Stimulated activated CD4-positive, alpha-beta T cell treated with anti-CD3 and anti-CD28 coated beads, Interleukin-15, amount 100 ng/mL, for 24 hours (primary cell): ENCODE measurements around the gene CEACAM3.

Experiments
- DNase-seq: peaks from one replicate; pipeline ENCODE4 v3.0.0-alpha.2; 2020

The CEACAM3 gene

DNA sequence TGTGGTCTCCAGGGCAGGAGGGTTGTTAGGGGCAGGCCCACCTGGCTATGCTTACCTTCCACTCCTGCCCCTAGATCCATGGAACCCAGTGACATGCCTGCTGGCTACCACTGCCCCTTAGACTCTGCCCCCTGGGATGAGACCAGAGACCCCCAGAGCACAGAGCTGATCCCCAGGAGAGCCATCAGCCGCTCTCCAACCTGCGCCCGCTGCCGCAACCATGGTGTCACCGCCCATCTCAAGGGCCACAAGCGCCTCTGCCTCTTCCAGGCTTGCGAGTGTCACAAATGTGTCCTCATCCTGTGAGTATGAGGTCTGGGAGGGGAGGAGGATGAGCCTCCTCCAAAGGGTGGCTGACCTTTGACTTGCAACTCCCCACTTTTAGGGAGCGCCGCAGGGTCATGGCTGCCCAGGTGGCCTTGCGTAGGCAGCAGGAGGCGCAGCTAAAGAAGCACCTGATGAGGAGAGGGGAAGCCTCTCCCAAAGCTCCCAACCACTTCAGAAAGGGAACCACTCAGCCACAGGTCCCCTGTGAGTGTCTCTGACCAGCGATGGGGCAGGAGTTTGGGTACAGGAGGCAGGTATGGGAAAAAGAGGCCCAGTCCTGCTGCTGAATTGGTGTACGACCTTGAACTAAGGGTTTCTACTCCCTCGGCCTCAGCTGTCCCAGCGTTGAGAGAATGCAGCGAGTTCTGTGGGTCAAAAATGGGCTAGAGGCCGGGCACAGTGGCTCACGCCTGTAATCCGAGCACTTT, 51.1 kb downstream of the CEACAM3 start:
- DNase-seq: no peak

DNA sequence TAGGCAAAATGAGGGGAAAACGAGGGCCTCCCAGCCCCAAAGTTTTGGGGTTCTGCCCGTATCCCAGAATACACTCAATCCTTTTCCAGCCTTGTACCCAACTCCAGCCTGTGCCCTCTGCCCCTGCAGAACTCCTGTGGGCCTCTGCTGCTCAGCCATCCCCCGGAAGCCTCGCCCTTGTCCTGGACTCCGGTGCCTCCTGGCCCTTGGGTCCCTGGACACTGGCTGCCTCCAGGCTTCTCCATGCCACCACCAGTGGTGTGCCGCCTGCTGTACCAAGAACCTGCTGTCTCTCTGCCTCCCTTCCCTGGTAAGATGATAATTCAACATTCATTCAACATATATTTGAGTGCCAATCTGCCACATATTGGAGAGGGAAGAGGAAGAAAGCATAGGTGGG, 52.3 kb downstream of the CEACAM3 start:
- no peak for DNase-seq

DNA sequence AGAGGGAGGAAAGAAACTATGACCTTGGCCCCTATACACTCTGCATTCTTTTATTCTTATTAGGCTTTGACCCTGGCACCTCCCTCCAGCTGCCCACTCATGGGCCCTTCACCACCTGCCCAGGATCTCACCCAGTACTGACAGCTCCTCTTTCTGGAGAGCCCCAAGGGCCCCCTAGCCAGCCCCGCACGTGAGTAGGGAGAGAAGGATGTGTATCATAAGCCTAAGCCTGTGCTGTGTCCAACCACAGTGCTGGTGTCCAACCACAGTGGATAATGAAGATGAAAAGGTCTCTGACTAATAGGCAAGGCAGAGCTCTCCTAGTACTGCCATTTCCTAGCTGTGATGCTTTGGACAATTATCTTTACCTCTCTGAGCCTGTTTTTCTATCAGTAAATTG, 52.7 kb downstream of the CEACAM3 start:
- no peak for DNase-seq

DNA sequence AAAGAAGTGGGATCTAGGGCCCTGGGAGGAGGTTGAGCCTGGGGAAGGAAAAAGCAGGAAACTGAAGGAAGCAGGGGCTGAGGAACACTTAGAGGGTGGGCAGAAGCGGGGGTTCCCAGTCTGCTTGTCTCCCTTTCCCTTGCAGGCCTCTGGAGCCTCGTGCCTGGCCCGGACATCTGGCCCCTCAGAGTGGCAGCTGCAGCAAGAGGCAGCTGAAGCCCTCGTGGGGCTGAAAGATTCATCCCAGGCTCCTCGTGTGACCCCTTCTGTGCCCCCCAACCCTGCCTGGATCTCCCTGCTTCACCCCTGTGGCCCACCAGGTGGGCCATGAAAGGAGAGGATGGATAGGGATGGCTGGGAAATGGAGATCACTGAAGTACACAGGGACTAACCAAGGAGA, 54.0 kb downstream of the CEACAM3 start:
- no peak for DNase-seq

DNA sequence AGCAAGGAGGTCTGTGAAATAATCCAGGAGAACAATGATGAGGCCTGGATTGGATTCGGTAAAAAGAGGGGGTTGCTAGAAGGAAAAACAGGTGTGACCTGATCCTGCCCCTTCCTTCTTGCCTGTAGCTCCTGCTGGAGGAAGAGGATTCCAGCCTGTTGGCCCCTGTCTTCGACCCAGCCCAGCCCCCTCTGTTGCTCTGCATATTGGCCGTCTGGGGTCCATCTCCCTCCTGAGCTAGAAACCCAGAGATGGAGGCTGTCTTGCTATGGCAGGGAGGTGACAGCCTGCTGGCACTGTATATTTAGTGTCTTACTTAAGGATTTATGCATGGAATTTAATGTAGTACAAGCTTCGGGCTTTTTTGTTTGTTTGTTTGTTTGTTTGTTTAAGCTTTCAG, 55.1 kb downstream of the CEACAM3 start:
- DNase-seq: no peak

DNA sequence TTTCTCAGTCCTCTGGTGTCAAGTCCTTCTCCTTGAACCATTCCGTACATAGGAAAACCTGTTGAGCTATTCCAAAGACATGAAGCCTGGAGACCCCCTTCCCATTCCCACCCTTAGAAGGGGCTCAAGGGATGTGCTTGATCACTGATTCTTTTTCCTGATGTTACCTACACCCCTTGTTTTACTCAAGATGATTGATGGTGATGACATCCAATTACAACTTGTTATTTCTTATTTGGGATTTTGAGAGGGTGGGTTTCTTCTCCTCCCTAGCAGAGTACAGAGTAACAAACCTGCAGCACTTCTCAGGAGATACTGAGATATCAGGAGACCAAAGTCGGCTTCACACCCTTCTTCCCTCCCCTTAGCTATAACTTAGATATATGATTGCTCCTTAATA, 57.0 kb downstream of the CEACAM3 start:
- DNase-seq: no peak

DNA sequence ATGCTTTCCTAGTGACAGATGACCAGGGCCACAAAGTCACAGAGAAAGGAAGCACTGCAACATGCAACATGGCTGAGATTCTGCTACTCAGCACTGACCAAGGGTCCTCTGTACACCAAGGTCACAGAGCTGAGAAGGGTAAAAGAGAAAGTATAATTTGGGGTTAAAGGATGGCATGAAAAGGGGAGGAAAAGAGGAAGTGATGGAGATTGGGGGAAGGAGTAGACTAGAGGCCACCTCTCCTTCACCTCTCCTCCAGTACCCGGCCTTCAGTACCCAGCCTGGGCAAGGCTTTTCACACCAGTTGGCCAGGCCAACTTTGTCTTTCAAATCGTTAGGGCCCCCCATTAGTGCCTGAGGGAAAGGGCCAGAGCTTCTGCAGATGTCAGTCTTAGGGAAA, 57.4 kb downstream of the CEACAM3 start:
- DNase-seq: no peak

DNA sequence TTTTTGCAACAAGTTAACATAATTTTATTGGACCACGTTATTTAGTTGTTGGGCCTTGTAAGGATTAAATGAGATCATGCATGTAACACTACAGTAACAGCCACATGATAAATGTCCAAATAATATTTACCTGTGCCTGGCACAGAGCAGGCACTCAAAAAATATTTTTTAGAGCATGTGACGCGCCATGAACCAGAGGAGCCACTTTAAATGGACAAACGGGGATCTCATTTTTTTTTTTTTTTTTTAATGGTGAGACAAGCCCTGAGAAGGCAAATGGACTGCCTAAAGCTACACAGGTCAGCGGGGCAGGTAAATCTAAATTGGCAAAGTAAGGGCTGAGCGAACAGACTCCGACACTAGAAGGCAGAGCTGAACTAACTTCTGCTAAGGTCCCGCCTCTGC, 62.8 kb downstream of the CEACAM3 start:
- no peak for DNase-seq

DNA sequence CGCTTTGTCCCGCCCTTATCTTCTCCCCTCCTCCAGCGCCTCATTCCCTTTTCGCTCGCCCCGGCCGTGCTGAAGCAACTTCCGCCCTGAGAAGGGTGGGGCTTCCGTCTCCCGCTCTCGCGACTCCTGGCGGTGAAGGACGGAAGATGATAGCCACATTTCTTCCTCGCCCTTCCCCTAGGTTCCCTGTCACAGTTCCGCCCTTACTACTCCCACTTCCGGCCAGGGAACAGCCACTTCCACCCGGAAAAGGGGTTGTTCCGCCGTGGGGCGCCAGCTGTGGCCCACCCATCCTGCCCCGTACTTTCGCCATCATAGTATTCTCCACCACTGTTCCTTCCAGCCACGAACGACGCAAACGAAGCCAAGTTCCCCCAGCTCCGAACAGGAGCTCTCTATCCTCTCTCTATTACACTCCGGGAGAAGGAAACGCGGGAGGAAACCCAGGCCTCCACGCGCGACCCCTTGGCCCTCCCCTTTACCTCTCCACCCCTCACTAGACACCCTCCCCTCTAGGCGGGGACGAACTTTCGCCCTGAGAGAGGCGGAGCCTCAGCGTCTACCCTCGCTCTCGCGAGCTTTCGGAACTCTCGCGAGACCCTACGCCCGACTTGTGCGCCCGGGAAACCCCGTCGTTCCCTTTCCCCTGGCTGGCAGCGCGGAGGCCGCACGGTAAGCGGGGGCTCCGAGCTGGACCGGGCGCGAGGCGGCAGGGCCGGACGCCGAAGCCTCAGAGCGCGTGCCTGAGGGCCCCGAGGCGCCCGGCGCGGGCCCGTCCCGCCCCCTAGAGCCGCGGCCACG, 63.4 kb downstream of the CEACAM3 start, which contains the start of gene RPS19:
Gene RPS19, plus strand, starts transcription at position 638 of the 801 bp plus-strand sequence. CDS start 520 bp downstream, outside the sequence.
- peak; percentile 98 for DNase-seq

DNA sequence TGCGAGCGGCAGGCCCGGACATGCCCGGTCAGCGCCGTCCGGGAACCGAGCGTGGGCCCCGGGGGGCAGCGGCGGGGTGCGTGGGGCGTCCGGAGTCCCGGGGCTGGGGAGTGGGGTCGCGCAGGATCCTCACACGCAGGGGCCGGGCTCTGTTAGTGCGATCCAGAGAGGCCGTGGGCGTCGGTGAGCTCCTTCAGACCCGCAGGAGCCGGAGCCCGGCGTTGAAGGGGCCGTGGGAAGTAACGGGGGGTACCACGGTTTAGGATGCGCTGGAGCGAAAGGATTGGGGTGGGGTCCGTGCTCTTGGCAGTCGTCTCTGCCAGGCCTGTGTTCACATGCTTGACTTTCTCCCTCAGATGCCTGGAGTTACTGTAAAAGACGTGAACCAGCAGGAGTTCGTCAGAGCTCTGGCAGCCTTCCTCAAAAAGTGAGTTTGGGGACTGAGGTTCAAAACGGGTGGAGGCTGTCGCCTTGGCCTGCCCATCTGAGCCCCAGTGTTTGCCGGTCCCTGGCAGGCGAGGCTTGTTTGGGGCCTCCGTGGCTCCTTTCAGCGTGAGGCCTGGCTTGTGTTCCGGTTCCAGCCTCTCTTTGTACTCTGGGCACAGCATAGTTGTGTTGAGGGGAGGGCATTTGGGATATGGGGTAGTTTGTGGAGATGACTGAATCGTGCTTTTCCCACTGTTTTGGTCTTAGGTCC, 64.2 kb downstream of the CEACAM3 start:
- peak; percentile 56 for DNase-seq
